Spleen (tissue), 11 donors: ENCODE measurements around the gene OBP2A. TPM values are rescaled to one million over a fixed set of nuclear protein-coding genes. Genes with fewer than 3 reads are reported as not detected.
A peak's percentile ranks its signal among the peaks of the same experiment; 100 is the strongest.

Source experiments
- DNase-seq: peaks from one replicate; pipeline ENCODE4 v3.0.0-alpha.2; 2020
- H3K27ac ChIP-seq, 8 donors: fragments of 200-600 bp; sonication (generic) in 7 of 8; 1 replicate in 4 of 8; 2 replicates in 4 of 8; pipeline versions ENCODE4 v1.5.0 to v1.8.0; 2016 to 2021; ENCODE audit warnings: inconsistent platforms in 4 of 8, mild to moderate bottlenecking in 4 of 8, moderate library complexity in 1 of 8
- H3K27me3 ChIP-seq, 7 donors: fragments of 200-600 bp; sonication (generic) in 6 of 7; replicated peaks in 1 of 7; 1 replicate in 4 of 7; 2 replicates in 3 of 7; pipeline versions ENCODE4 v1.5.0 to v1.8.0; 2016 to 2021; ENCODE audit warnings: inconsistent platforms in 3 of 7, mild to moderate bottlenecking in 1 of 7
- H3K36me3 ChIP-seq, 6 donors: fragments of 200-600 bp; sonication (generic) in 5 of 6; 1 replicate in 4 of 6; 2 replicates in 2 of 6; pipeline versions ENCODE4 v1.5.0 to v1.8.0; 2016 to 2021; ENCODE audit warnings: inconsistent platforms in 2 of 6
- H3K4me1 ChIP-seq, 6 donors: fragments of 200-600 bp; sonication (generic) in 5 of 6; 1 replicate in 3 of 6; 2 replicates in 3 of 6; pipeline versions ENCODE4 v1.5.0 to v1.8.0; 2016 to 2021; ENCODE audit warnings: inconsistent platforms in 3 of 6
- H3K4me3 ChIP-seq, 8 donors: fragments of 200-600 bp; sonication (generic) in 7 of 8; 1 replicate in 4 of 8; 2 replicates in 4 of 8; pipeline versions ENCODE4 v1.5.0 to v1.8.0; 2016 to 2021; ENCODE audit warnings: inconsistent platforms in 4 of 8, mild to moderate bottlenecking in 4 of 8, moderate library complexity in 2 of 8
- H3K9me3 ChIP-seq, 8 donors: fragments of 200-600 bp; sonication (generic) in 7 of 8; 1 replicate in 4 of 8; 2 replicates in 4 of 8; pipeline versions ENCODE4 v1.5.0 to v1.8.0; 2016 to 2021; ENCODE audit warnings: inconsistent platforms in 4 of 8
- POLR2A ChIP-seq, 3 donors: fragments of 450-650 bp; IDR thresholded peaks; one replicate each; pipeline ENCODE4 v1.5.1; 2017; ENCODE audit warnings: antibody characterized with exemption in 3 of 3, mild to moderate bottlenecking in 1 of 3
- POLR2AphosphoS5 ChIP-seq, 3 donors: sonication (generic); formaldehyde crosslinking; IDR thresholded peaks; one replicate each; pipeline ENCODE4 v1.5.1; 2017; ENCODE audit warnings: antibody characterized with exemption in 3 of 3
- WGBS, 5 donors: extraction: QIAGEN DNeasy Blood & Tissue Kit in 3 of 5; methylation state at CpG; one replicate each; pipeline versions ENCODE4 v1.1.5 to v1.1.7; 2013 to 2018; 5-methylcytosine and 5-hydroxymethylcytosine counted together
- intact Hi-C: fragments of 100-400 bp; cut with DNase I; formaldehyde crosslinking; loops from one replicate; pipeline ENCODE4 v1.15.0; 2023; ENCODE audit warnings: low total_unique reads
- polyA plus RNA-seq, 3 donors: library from polyadenylated mRNA; stranded (reverse); fragments of 200-250 nt; gene quantifications; one replicate each; pipeline ENCODE4 v1.2.1, GENCODE V29; 2013
- total RNA-seq, 7 donors: library from RNA; depleted of rRNA in 3 of 7; stranded (reverse); fragments of >200 nt in 3 of 7; fragmentation: NEBNext Ultra II Directional in 4 of 7; extraction: Animal tissue kit (Norgen Biotek cat#: 25700) in 4 of 7; gene quantifications; one replicate each; pipeline versions ENCODE4 v1.1.0 to v1.2.1, GENCODE V29; 2016 to 2021
- TF ChIP-seq, protein P1 (sequence below), 11 experiments: fragments of 200-600 bp in 7 of 11; fragments of 450-650 bp in 4 of 11; sonication (generic) in 4 of 11; IDR thresholded peaks in 8 of 11; conservative IDR thresholded peaks in 3 of 11; 1 replicate in 7 of 11; 2 replicates in 4 of 11; pipeline versions ENCODE4 v1.4.0 to v1.8.0; 2016 to 2021; ENCODE audit warnings: antibody characterized with exemption in 11 of 11, inconsistent platforms in 4 of 11, mild to moderate bottlenecking in 1 of 11
- donor health status: healthy with polysubstance abuse.
- donor health status: DM: no; HTN: no; CAD: no; lungs with moderate emphysema.
- donor health status: DM: no; HTN: no; CAD: no.
- donor health status: Bipolar disorder and iron deficiency.
- donor health status: healthy.
- donor health status: DM: no; HTN: no; CAD: no.
- donor health status: DM: yes; HTN: yes; CAD: no.

Gene OBP2A
- total and polyA plus RNA-seq, 10 donors = 0.40 TPM; not detected in 9

GRCh38 chr9:135584371-135584770 lies 38.4 kb downstream of the OBP2A start:
- no peak overlapping the region for H3K27ac ChIP-seq
- 0 to 82% (median 56%) methylated on average over 2 to 5 of the region's 5 CpGs for WGBS, 5 donors
- no peaks in the 10 kb centered on the region for H3K36me3 ChIP-seq
- H3K4me3 ChIP-seq = no peak overlapping the region
- no peak for TF ChIP-seq POLR2AphosphoS5 (IDR thresholded peaks at IDR 0.05)
- TF ChIP-seq POLR2A (IDR thresholded peaks at IDR 0.05) = no peak
- TF ChIP-seq, protein P1, sequence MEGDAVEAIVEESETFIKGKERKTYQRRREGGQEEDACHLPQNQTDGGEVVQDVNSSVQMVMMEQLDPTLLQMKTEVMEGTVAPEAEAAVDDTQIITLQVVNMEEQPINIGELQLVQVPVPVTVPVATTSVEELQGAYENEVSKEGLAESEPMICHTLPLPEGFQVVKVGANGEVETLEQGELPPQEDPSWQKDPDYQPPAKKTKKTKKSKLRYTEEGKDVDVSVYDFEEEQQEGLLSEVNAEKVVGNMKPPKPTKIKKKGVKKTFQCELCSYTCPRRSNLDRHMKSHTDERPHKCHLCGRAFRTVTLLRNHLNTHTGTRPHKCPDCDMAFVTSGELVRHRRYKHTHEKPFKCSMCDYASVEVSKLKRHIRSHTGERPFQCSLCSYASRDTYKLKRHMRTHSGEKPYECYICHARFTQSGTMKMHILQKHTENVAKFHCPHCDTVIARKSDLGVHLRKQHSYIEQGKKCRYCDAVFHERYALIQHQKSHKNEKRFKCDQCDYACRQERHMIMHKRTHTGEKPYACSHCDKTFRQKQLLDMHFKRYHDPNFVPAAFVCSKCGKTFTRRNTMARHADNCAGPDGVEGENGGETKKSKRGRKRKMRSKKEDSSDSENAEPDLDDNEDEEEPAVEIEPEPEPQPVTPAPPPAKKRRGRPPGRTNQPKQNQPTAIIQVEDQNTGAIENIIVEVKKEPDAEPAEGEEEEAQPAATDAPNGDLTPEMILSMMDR (IDR thresholded peaks at IDR 0.05 in 8 of 11, conservative IDR thresholded peaks at IDR 0.05 in 3 of 11) = no peak
- peak; percentile 43 for DNase-seq
- intact Hi-C loops = no loop called here
- H3K27me3 ChIP-seq = peaks cover 0 to 56% (median 0%) of the 10 kb centered on the region in 7 donors
- H3K9me3 ChIP-seq = no peaks in the 10 kb centered on the region
- H3K4me1 ChIP-seq = peaks cover 0 to 6% (median 0%) of the 10 kb centered on the region in 6 donors

GRCh38 chr9:135584934-135585333 lies 39.0 kb downstream of the OBP2A start:
- no peak overlapping the region for H3K4me3 ChIP-seq
- TF ChIP-seq, protein P1 (IDR thresholded peaks at IDR 0.05 in 8 of 11, conservative IDR thresholded peaks at IDR 0.05 in 3 of 11) = no peak
- H3K4me1 ChIP-seq = peaks cover 0 to 6% (median 0%) of the 10 kb centered on the region in 6 donors
- peak; percentile 51 for DNase-seq
- no peak overlapping the region for H3K27ac ChIP-seq
- no peaks in the 10 kb centered on the region for H3K36me3 ChIP-seq
- H3K9me3 ChIP-seq = no peaks in the 10 kb centered on the region
- intact Hi-C loops = no loop called here
- peaks cover 0 to 62% (median 0%) of the 10 kb centered on the region in 7 donors for H3K27me3 ChIP-seq
- 47 to 61% (median 58%) methylated on average over 16 of the region's 16 CpGs for WGBS, 5 donors

DNA sequence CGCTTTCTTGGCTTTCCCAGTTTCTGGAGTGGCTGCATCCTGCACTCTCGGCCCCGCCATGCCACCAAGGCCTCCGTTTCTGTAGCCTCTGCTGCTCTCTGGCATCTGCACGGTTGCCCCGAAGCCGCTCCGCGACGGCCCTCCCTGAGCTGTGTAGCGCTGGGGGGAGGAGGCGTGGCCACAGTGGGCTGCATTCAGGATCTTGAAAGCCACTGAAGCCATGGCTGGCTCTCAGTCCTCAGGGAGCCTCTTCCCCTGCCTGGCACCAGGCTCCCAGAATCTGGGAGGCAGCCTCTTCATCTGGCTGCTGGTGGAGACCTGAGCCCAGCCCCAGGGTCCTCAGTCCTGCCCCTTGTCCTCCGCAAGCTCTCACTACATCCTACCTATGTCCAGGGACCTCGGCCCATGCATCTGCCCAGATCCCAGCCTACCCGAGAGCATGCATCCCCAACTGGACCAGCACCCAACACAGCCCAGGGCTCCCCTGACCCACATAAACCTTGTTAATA lies 40.7 kb downstream of the OBP2A start:
- peaks cover 0 to 6% (median 0%) of the 10 kb centered on the region in 6 donors for H3K4me1 ChIP-seq
- 69 to 82% (median 76%) methylated on average over 10 to 15 of the region's 15 CpGs for WGBS, 5 donors
- no peak overlapping the region for H3K27ac ChIP-seq
- intact Hi-C loops = no loop called here
- no peaks in the 10 kb centered on the region for H3K36me3 ChIP-seq
- no peaks in the 10 kb centered on the region for H3K9me3 ChIP-seq
- no peak overlapping the region for H3K4me3 ChIP-seq
- TF ChIP-seq, protein P1 (IDR thresholded peaks at IDR 0.05 in 8 of 11, conservative IDR thresholded peaks at IDR 0.05 in 3 of 11) = no peak
- TF ChIP-seq POLR2A (IDR thresholded peaks at IDR 0.05) = no peak
- no peak for TF ChIP-seq POLR2AphosphoS5 (IDR thresholded peaks at IDR 0.05)
- peak; percentile 54 for DNase-seq
- H3K27me3 ChIP-seq = peaks cover 0 to 70% (median 3%) of the 10 kb centered on the region in 7 donors

GRCh38 chr9:135587658-135588057 lies 41.7 kb downstream of the OBP2A start:
- Histone ChIP-seq H3K4me3 (no peak overlapping the region), H3K27me3 (peaks cover 0 to 76% (median 4%) of the 10 kb centered on the region in 7 donors), H3K4me1 (peaks cover 0 to 6% (median 0%) of the 10 kb centered on the region in 6 donors), H3K27ac (no peak overlapping the region), H3K36me3 (no peaks in the 10 kb centered on the region), H3K9me3 (no peaks in the 10 kb centered on the region)
- DNase-seq = no peak
- intact Hi-C loops = no loop called here
- TF ChIP-seq POLR2AphosphoS5 (IDR thresholded peaks at IDR 0.05) (no peak), POLR2A (IDR thresholded peaks at IDR 0.05) (no peak)
- TF ChIP-seq, protein P1 (IDR thresholded peaks at IDR 0.05 in 8 of 11, conservative IDR thresholded peaks at IDR 0.05 in 3 of 11) = no peak
- 0 to 25% methylated on average over 1 to 7 of the region's 7 CpGs; no CpG with 5 or more reads in 3 of the 5 donors for WGBS, 5 donors
